A549 (cell line): Measurements from ENCODE around the gene CPA1. TPM values are rescaled to one million over a fixed set of nuclear protein-coding genes. Genes with fewer than 3 reads are reported as not detected.

ENCODE experiments used
- BCL3 ChIP-seq: fragments of >200 bp; sonication (Bioruptor Twin); formaldehyde crosslinking; IDR thresholded peaks from 3 replicates; pipeline ENCODE4 v1.6.1; 2016
- polyA plus RNA-seq, 4 experiments: library from polyadenylated mRNA; depleted of rRNA in 3 of 4; stranded (reverse); fragments of >200 nt; fragmentation: RNase III in 1 of 4; extraction: RNeasy Plus Mini Kit Qiagen cat#74134 plus additional on column Dnase treatment in 1 of 4; gene quantifications; 2 replicates in 3 of 4; 3 replicates in 1 of 4; pipeline ENCODE4 v1.2.3, GENCODE V29; 2011 to 2017

The CPA1 gene
- polyA plus RNA-seq, 2 of the 4 experiments (the other 2 are of a cell fraction), result not detected

- TF ChIP-seq BCL3, result no peak
These were observed 56.0 kb downstream of the CPA1 start (continued) for GRCh38 chr7:130436253-130436652.

Other genes starting within 250 kb of the CPA1 start
- gene TMEM209, start 175.1 kb upstream of the CPA1 start, polyA plus RNA-seq (2011; rRNA removed), result 33.9 and 36.6 TPM in 2 replicates
- gene TMEM209, start 175.1 kb upstream of the CPA1 start, polyA plus RNA-seq (2017; fragmentation: RNase III; extraction: RNeasy Plus Mini Kit Qiagen cat#74134 plus additional on column Dnase treatment), result 12.8 to 13.3 TPM (median 12.8 TPM) in 3 replicates
- not detected in 2 replicates for gene SSMEM1, start 172.6 kb upstream of the CPA1 start, polyA plus RNA-seq (2011; rRNA removed)
- not detected in 3 replicates for gene SSMEM1, start 172.6 kb upstream of the CPA1 start, polyA plus RNA-seq (2017; fragmentation: RNase III; extraction: RNeasy Plus Mini Kit Qiagen cat#74134 plus additional on column Dnase treatment)
- not detected in 2 replicates for gene CPA2, start 113.6 kb upstream of the CPA1 start, polyA plus RNA-seq (2011; rRNA removed)
- not detected in 3 replicates for gene CPA2, start 113.6 kb upstream of the CPA1 start, polyA plus RNA-seq (2017; fragmentation: RNase III; extraction: RNeasy Plus Mini Kit Qiagen cat#74134 plus additional on column Dnase treatment)
- 0.87 and 1.0 TPM in 2 replicates for gene CPA4, start 87.3 kb upstream of the CPA1 start, polyA plus RNA-seq (2011; rRNA removed)
- gene CPA4, start 87.3 kb upstream of the CPA1 start, polyA plus RNA-seq (2017; fragmentation: RNase III; extraction: RNeasy Plus Mini Kit Qiagen cat#74134 plus additional on column Dnase treatment), result 7.5 to 15.0 TPM (median 7.7 TPM) in 3 replicates
- gene CPA5, start 35.7 kb upstream of the CPA1 start, polyA plus RNA-seq (2011; rRNA removed), result not detected in 2 replicates
- not detected in 3 replicates for gene CPA5, start 35.7 kb upstream of the CPA1 start, polyA plus RNA-seq (2017; fragmentation: RNase III; extraction: RNeasy Plus Mini Kit Qiagen cat#74134 plus additional on column Dnase treatment)
- gene CEP41, start 60.5 kb downstream of the CPA1 start, polyA plus RNA-seq (2011; rRNA removed), result 21.4 and 23.1 TPM in 2 replicates
- 12.8 to 13.1 TPM (median 13.0 TPM) in 3 replicates for gene CEP41, start 60.5 kb downstream of the CPA1 start, polyA plus RNA-seq (2017; fragmentation: RNase III; extraction: RNeasy Plus Mini Kit Qiagen cat#74134 plus additional on column Dnase treatment)
- 85.1 and 105 TPM in 2 replicates for gene MEST, start 111.6 kb downstream of the CPA1 start, polyA plus RNA-seq (2011; rRNA removed)
- 31.2 to 33.6 TPM (median 32.6 TPM) in 3 replicates for gene MEST, start 111.6 kb downstream of the CPA1 start, polyA plus RNA-seq (2017; fragmentation: RNase III; extraction: RNeasy Plus Mini Kit Qiagen cat#74134 plus additional on column Dnase treatment)